Breast epithelium (tissue), 4 donors: ENCODE data around the gene WHRN. TPM values are rescaled to one million over a fixed set of nuclear protein-coding genes. Genes with fewer than 3 reads are reported as not detected.
A peak's percentile ranks its signal among the peaks of the same experiment; 100 is the strongest.

ENCODE experiments used
- DNase-seq, 2 donors: peaks; one replicate each; pipeline ENCODE4 v3.0.0-alpha.2; 2019; ENCODE audit warnings: low spot score in 2 of 2
- H3K27ac ChIP-seq, 2 donors: fragments of 200-600 bp; sonication (generic) in 1 of 2; one replicate each; pipeline ENCODE4 v1.5.1; 2016 to 2019; ENCODE audit warnings: mild to moderate bottlenecking in 1 of 2
- H3K27me3 ChIP-seq, 2 donors: fragments of 200-600 bp; sonication (generic) in 1 of 2; one replicate each; pipeline versions ENCODE4 v1.5.1 to v1.6.0; 2017 to 2019; ENCODE audit warnings: control low read depth in 1 of 2, mild to moderate bottlenecking in 1 of 2
- H3K36me3 ChIP-seq: fragments of 200-600 bp; one replicate; pipeline ENCODE4 v1.5.1; 2019
- H3K4me1 ChIP-seq, 2 donors: fragments of 200-600 bp; sonication (generic); one replicate each; pipeline ENCODE4 v1.5.1; 2016 to 2019; ENCODE audit warnings: control low read depth in 1 of 2
- H3K4me3 ChIP-seq, 3 donors: fragments of 200-600 bp; sonication (generic); 1 replicate in 2 of 3; 2 replicates in 1 of 3; pipeline ENCODE4 v1.5.1; 2016 to 2019; ENCODE audit warnings: mild to moderate bottlenecking in 3 of 3, moderate library complexity in 2 of 3
- H3K9me3 ChIP-seq, 2 donors: fragments of 200-600 bp; sonication (generic) in 1 of 2; one replicate each; pipeline ENCODE4 v1.5.1; 2016 to 2019; ENCODE audit warnings: control low read depth in 1 of 2
- POLR2A ChIP-seq: fragments of 450-650 bp; IDR thresholded peaks from one replicate; pipeline ENCODE4 v1.6.1; 2016; ENCODE audit warnings: antibody characterized with exemption, mild to moderate bottlenecking, moderate library complexity
- POLR2AphosphoS5 ChIP-seq, 3 donors: sonication (generic); formaldehyde crosslinking; IDR thresholded peaks; one replicate each; pipeline ENCODE4 v1.6.1; 2017; ENCODE audit warnings: antibody characterized with exemption in 3 of 3
- intact Hi-C: fragments of 100-400 bp; cut with DNase I; formaldehyde crosslinking; loops from one replicate; pipeline ENCODE4 v1.15.1; 2023; ENCODE audit warnings: low total_unique reads
- total RNA-seq, 3 donors: library from RNA; depleted of rRNA; stranded (reverse); fragments of >200 nt; gene quantifications; one replicate each; pipeline ENCODE4 v1.1.0, GENCODE V29; 2016
- TF ChIP-seq, protein P1 (sequence below), 3 donors: fragments of 450-650 bp; IDR thresholded peaks; one replicate each; pipeline ENCODE4 v1.5.1; 2016 to 2017; ENCODE audit warnings: antibody characterized with exemption in 3 of 3, mild to moderate bottlenecking in 3 of 3, moderate library complexity in 3 of 3

Gene WHRN
- total RNA-seq, 3 donors from 2014 or later: 2.4 to 16.4 (median 15.1) TPM

DNA sequence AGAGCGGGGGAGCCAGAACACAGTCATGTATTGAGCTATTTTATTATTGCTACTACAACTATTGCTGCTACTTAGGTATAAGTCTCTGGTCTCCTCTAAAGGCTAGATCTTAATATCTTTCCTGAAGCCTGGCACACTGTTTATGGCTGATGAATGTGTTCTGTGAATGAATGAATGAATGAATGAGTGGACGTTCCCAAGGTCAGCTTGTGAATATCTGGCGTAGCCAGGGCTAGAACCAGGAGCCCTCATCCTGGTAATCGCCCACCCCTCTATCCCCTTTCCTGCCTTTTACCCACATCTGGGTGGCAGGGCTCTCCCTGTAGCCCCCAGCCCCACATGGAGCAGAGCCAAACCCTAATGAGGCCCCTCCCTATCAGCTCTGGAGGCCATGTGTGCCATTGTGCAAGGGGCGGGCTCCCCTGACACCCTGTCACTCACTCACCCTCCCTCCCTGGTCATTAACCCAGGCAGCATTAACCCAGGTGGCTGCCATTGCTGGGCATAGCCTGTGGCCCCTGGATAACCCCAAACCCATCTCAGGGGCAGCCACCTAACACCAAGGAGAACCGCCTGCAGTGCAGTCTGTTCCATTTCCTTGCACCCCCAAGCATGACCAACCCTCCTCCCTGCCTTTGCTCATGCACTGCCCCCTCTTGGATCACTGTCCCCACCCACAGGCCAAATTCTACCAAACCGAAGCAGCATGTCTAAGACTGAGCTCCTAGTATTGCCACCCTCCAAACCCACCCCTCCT, 115.5 kb downstream of the WHRN start:
- intact Hi-C loops: loop anchor here (10.0 kb wide), 1 partner anchor 485 kb away; no protein-coding TSS in a partner anchor
- Histone ChIP-seq H3K4me3 (no peak overlapping the region), H3K36me3 (no peaks in the 10 kb centered on the region), H3K27ac (peak overlapping the region; percentile 7 to 97), H3K4me1 (peaks cover 14 to 24% of the 10 kb centered on the region in 2 donors), H3K27me3 (no peaks in the 10 kb centered on the region), H3K9me3 (no peaks in the 10 kb centered on the region)
- TF ChIP-seq POLR2A: no peak
- TF ChIP-seq, protein P1, sequence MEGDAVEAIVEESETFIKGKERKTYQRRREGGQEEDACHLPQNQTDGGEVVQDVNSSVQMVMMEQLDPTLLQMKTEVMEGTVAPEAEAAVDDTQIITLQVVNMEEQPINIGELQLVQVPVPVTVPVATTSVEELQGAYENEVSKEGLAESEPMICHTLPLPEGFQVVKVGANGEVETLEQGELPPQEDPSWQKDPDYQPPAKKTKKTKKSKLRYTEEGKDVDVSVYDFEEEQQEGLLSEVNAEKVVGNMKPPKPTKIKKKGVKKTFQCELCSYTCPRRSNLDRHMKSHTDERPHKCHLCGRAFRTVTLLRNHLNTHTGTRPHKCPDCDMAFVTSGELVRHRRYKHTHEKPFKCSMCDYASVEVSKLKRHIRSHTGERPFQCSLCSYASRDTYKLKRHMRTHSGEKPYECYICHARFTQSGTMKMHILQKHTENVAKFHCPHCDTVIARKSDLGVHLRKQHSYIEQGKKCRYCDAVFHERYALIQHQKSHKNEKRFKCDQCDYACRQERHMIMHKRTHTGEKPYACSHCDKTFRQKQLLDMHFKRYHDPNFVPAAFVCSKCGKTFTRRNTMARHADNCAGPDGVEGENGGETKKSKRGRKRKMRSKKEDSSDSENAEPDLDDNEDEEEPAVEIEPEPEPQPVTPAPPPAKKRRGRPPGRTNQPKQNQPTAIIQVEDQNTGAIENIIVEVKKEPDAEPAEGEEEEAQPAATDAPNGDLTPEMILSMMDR (IDR thresholded peaks at IDR 0.05): no peak
- no peak for TF ChIP-seq POLR2AphosphoS5 (IDR thresholded peaks at IDR 0.05)
- DNase-seq: no peak

DNA sequence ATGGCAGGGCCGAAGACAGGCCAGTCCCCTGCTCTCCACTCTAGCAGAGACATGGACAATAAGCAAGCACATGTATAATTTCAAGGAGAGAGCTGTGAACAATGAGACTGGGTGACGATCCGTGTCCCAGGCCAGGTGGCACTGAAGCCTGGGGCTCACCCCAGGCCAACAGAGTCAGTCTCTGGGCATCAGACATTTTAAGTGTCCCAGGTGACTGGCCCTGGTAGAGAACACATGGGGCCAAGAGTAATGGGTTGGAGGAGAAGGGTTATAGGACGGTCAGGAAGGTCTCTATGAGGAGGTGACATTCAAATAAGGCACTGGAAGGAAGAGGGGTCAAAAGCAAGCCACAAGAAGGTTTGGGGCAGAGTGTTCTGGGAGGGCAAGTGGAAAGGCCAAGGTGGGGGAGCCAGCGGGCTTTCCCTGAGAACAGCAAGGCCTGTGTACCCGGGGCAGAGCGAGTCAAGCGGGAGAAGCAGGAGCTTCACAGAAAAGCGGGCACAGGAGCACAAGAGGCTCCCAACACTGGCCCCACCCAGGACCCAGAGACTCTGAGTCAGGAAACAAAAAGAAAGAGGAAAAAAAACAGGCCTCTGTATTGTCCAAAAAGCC, 116.4 kb downstream of the WHRN start:
- Histone ChIP-seq H3K9me3 (no peaks in the 10 kb centered on the region), H3K36me3 (no peaks in the 10 kb centered on the region), H3K27ac (peak overlapping the region; percentile 87 to 97), H3K27me3 (no peaks in the 10 kb centered on the region), H3K4me3 (peak overlapping the region in 1 of 3 donors; percentile 77), H3K4me1 (peaks cover 12 to 24% of the 10 kb centered on the region in 2 donors)
- intact Hi-C loops: loop anchor here (1.0 kb wide), 1 partner anchor 17 kb away; no protein-coding TSS in a partner anchor
- TF ChIP-seq POLR2A: no peak
- no peak for TF ChIP-seq POLR2AphosphoS5 (IDR thresholded peaks at IDR 0.05)
- TF ChIP-seq, protein P1 (IDR thresholded peaks at IDR 0.05): no peak
- no peak for DNase-seq

DNA sequence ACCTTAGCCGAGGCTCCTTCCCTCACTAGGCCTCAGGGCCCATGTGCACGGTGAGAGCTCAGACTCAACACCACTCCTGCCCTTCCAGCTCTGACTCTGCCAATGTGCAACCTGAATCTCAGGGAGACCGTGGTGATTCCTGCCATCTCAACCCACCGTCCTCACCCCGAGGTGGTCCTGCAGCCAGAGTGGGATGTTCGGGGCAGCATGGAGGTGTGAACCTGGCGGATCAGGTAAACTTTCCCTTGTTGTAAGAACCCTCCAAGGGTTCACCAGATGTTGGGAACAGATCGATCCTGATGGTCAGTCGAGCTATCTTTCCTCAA, 117.0 kb downstream of the WHRN start:
- peaks cover 12 to 24% of the 10 kb centered on the region in 2 donors for H3K4me1 ChIP-seq
- peak overlapping the region; percentile 50 to 77 (median 51) for H3K4me3 ChIP-seq
- DNase-seq: no peak
- no peaks in the 10 kb centered on the region for H3K36me3 ChIP-seq
- H3K27ac ChIP-seq: peak overlapping the region; percentile 87 to 97
- H3K27me3 ChIP-seq: no peaks in the 10 kb centered on the region
- TF ChIP-seq POLR2AphosphoS5 (IDR thresholded peaks at IDR 0.05): no peak
- TF ChIP-seq POLR2A: no peak
- intact Hi-C loops: loop anchor here (1.0 kb wide), 1 partner anchor 18 kb away; no protein-coding TSS in a partner anchor
- no peaks in the 10 kb centered on the region for H3K9me3 ChIP-seq

DNA sequence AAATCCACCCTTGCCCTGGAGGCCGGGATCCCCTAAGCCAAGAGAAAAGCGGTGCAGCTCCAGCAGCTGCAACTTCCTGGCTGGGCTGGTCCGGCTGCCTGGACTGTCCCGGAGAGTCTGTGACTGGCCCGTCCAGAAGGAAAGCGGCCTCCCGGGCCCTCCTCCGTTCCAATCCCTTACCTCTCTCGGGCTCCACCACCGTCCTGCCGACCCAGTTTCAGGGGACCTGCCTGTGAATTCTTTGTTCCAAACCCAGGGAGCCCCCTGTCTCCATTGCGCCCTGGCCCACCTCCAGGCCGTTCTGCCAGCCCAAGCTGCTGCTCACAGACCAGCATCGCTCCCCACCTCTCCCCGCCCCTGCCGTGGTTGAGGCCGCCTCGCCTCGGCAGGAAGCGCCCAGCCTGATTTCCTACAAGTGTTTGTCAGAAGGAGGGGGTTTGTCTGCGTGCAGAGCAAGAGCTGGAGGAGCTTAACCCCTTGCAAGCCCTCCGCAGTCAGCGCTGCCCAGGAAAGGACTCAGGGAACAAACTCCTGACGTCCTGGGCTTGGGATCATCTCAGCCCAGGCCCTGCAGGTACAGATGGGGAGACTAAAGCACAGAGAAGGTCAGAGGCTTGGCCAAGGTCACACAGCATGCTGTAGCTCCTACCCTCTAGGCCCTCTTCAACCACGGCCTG, 117.5 kb downstream of the WHRN start, which contains the start of gene AKNA:
TSS of gene AKNA (minus strand) at position 303 of the 677 bp plus-strand sequence. CDS start 6,649 bp downstream, outside the sequence.
- intact Hi-C loops: loop anchor here (1.0 kb wide), 1 partner anchor 18 kb away; no protein-coding TSS in a partner anchor
- H3K36me3 ChIP-seq: no peaks in the 10 kb centered on the region
- peaks cover 12 to 21% of the 10 kb centered on the region in 2 donors for H3K4me1 ChIP-seq

More for the DNA sequence above, 117.5 kb downstream of the WHRN start, which contains the start of gene AKNA:
- DNase-seq: peak; percentile 64 to 67
- Histone ChIP-seq H3K27me3 (no peaks in the 10 kb centered on the region), H3K27ac (peak within 1 kb of the TSS; percentile 87 to 97), H3K4me3 (peak within 1 kb of the TSS; percentile 50 to 77 (median 51)), H3K9me3 (no peaks in the 10 kb centered on the region)
- TF ChIP-seq, protein P1 (IDR thresholded peaks at IDR 0.05): no peak
- TF ChIP-seq POLR2A: peak; percentile 29
- peak; percentile 29 to 65 (median 65) for TF ChIP-seq POLR2AphosphoS5 (IDR thresholded peaks at IDR 0.05)
